Cardiac septum (tissue), 1 donor: ENCODE results near the gene TECPR2. TPM values are rescaled to one million over a fixed set of nuclear protein-coding genes. Genes with fewer than 3 reads are reported as not detected.
"Not testable (repeated sequence)": the region's sequence is repeated elsewhere in the genome, so short reads cannot be mapped to it uniquely, and the experiment has no call there.

Experiments used
- DNase-seq: peaks from one replicate; pipeline ENCODE4 v3.0.0-alpha.2; 2020; ENCODE audit warnings: low spot score
- intact Hi-C: fragments of 100-400 bp; cut with DNase I; formaldehyde crosslinking; loops from one replicate; pipeline ENCODE4 v1.14.0; 2022
- total RNA-seq: library from RNA; stranded (reverse); fragmentation: NEBNext Ultra II Directional; extraction: Animal tissue kit (Norgen Biotek cat#: 25700); gene quantifications from one replicate; pipeline ENCODE4 v1.2.1, GENCODE V29; 2021
- donor health status: DM: no; HTN: no; CAD: no.

Gene TECPR2
- total RNA-seq, 1 donor from 2014 or later, result 28.0 TPM

DNA sequence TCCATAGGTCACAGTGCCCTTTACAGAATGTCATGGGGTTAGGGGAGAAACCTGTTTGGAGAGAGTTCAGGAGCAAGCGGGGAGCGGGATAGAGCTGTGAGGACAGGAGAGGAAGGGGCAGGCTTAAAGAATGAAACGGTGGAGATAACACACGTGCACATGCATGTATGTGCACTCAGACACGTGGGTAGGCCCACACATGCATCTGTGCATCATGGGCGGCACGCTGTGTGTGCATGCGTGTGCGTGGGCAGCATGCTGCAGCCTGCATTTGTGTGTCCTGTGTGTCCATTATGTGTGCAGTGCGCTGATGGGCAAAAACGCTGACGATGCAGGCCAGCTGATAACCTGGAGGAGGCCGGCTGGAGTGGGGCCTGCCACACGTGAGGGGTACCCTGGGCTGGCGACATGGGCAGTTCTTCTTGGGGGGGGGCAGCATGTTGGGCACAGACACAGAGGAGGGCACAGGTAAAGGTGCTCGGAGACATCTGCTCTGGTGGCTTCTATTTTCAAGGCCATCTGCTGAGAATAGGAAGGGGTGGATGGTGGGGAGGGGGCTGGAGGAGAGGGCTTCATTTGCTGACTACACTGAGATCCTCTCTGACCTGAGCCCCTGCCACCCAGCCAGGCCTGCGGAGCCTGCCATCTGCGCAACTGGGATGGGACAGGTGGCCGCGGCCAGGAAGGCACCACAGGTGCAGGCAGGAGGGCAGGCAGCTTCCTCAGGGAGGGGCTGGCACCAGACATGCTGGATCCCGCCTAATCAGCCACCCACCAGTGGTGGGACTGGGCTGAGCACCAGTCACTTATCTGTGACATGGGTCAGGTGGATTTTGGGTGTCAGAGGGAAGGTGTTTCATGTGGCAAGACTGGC is 151.4 kb downstream of the TECPR2 start:
- intact Hi-C loops, result loop anchor here (10.0 kb wide), 1 partner anchor 279 kb away; no protein-coding TSS in a partner anchor
- no peak for DNase-seq

DNA sequence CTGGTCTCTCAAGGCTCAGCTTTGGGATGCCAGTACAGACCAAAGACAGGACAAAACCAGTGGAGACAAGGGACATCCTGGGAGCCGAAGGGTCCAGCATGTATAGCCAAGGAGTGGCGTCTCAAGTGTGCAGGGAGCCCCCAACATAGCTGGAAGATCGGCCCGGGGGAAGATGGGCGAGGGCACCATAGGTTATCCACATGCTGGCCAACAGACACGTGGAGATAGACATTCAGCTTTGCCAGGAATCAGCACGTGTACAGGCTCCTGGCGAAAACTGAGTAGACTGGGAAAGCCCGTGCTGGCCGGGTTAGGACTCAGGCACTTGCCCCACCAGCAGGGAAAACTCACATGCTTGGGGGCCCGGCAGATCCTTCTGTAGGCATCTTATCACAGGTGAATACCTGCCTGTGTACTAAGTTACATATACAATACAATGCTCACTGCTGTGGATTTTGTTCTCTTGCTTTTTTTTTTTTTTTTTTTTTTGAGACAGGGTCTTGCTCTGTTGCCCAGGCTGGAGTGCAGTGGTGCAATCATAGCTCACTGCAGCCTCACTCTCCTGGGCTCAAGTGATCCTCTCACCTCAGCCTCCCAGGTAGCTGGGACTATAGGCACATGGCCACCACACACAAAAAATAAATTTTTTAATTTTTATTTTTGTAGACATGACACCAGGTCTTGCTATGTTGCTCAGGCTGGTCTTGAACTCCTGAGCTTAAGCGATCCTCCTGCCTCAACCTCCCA is 152.4 kb downstream of the TECPR2 start:
- DNase-seq, result no peak
- intact Hi-C loops, result loop anchor here (10.0 kb wide), 1 partner anchor 280 kb away; no protein-coding TSS in a partner anchor

DNA sequence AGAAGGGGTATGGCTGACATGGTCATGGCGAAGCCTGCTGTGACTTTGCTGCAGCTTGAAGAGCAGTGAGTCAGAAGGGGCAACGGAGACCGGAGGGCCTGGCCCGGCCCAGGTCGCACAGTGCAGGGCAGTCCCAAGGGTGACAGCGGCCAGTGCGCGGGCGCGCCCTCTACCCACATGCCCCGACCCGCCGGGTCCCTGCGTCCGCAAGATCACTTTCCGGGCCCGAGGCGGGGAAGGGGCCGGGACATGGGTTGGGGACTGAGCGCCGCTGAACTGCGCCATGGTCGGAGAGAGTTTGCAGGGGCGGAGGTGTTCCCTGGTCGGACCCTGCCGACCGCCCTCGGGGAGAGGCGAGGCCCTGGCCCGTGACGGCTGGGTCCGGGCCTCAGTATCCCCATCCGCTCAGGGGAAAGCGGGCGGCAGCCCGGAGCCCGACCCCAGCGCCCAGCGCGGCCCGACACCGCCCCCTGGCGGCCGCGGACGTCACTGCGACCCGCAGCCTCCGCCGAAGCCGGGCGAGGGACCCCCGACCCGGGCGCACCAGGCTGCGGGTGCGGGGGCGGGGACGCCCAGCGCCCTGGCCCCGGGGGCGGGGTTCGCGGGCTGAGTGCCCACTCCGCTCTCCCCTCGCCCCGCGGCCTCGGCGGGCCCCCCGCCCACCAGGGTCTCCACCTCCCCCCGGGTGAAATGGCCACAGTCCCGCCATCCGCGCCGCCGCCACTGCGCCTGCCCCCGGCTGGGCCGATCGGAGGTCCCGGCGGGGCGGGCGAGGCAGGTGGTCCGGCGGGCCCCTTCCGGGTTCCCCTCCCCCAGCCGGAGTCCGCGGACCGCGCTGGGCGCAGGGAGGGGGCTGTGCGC is 154.0 kb downstream of the TECPR2 start:
- DNase-seq, result no peak
- intact Hi-C loops, result loop anchor here (1.0 to 10.0 kb wide), 2 partner anchors 78 to 282 kb away; no protein-coding TSS in a partner anchor

DNA sequence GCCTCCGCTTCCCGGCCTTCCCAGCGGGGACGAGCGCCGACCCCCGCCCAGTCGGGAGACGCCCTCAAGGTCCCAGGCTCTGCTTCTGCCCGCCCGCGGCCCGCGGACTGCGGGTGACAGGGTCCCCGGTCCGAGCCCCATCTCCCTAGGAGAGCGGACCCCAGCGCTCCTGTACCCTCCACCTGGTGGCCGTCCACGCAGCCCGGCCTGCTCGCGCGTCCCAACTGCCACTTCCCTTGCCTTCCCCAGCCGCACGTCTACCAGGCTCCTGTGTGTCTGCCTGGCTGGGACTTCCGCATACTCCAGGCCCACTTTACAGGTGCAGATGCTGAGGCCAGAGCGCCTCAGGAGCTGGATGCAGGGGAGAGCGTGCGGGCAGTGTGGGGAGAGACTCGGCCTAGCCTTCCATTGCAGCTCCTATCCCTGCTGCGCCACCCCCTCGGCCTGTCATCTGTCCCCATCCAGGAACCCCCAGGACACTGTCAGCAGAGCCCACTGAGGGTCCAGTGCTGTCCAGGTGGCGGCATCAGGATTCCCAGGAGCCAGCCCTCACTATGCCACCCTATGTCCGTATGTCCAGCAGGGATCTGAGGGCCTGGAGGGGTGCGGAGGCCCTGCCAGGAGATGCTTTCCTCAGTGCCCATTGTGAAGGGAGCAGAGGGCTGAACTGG is 154.8 kb downstream of the TECPR2 start:
- intact Hi-C loops, result loop anchor here (1.0 to 10.0 kb wide), 2 partner anchors 79 to 283 kb away; no protein-coding TSS in a partner anchor
- no peak for DNase-seq

GRCh38 chr14:102518063-102518648 is 155.4 kb downstream of the TECPR2 start:
- intact Hi-C loops, result loop anchor here (10.0 kb wide), 1 partner anchor 283 kb away; no protein-coding TSS in a partner anchor
- DNase-seq, result no peak

DNA sequence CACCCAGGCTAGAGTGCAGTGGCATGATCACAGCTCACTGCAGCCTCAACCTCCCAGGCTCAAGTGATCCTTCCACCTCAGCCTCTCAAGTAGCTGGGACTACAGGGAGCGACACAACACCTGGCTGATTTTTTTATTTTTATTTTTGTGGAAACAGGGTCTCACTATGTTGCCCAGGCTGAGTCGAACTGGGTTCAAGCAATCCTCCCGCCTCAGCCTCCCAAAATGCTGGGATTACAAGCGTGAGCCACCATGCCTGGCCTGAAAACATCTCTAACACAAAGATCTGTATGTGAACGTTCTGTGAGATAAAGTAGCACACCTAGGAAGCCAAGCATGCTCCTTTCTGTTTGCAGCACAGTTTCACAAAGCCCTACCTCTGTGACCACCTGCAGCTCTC is 157.0 kb downstream of the TECPR2 start:
- not testable (repeated sequence) for DNase-seq
- intact Hi-C loops, result loop anchor here (5.0 to 10.0 kb wide), 3 partner anchors 73 to 285 kb away; partner anchors contain the start of gene RCOR1

GRCh38 chr14:102523200-102523568 is 160.4 kb downstream of the TECPR2 start:
- intact Hi-C loops, result loop anchor here (5.0 to 10.0 kb wide), 2 partner anchors 69 to 172 kb away; partner anchors contain the start of gene RCOR1

GRCh38 chr14:102523569-102524450 is 161.1 kb downstream of the TECPR2 start:
- intact Hi-C loops, result loop anchor here (5.0 to 10.0 kb wide), 2 partner anchors 68 to 171 kb away; partner anchors contain the start of gene RCOR1
- no peak for DNase-seq

More at GRCh38 chr14:102523200-102523568, 160.4 kb downstream of the TECPR2 start:
- no peak for DNase-seq

GRCh38 chr14:102524451-102525218 is 161.9 kb downstream of the TECPR2 start:
- intact Hi-C loops, result loop anchor here (5.0 to 10.0 kb wide), 2 partner anchors 68 to 170 kb away; partner anchors contain the start of gene RCOR1
- peak; percentile 98 for DNase-seq

GRCh38 chr14:102525219-102525928 is 162.6 kb downstream of the TECPR2 start:
- intact Hi-C loops, result loop anchor here (10.0 kb wide), 1 partner anchor 169 kb away; no protein-coding TSS in a partner anchor
- no peak for DNase-seq

DNA sequence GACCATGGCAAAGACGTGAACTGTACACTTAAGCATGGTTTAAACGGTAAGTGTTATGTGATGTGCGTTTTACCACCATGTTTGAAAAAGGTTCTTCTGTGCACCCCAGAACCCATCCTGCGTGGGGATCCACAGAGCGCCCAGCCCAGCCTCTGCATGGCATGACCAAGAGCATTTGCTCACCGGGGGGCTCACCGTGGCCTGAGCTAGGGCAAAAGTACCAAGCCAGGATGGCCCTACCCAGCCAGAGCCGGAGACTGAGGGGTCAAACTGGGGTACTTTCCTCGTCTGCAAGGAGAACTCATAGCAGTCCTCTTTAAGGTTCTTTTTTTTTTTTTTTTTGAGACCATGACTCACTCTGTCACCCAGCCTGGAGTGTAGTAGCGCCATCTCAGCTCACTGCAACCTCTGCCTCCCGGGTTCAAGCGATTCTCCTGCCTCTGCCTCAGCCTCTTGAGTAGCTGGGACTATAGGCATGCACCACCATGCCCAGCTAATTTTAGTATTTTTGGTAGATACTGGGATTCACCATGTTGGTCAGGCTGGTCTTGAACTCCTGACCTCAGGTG is 163.3 kb downstream of the TECPR2 start:
- no peak for DNase-seq
- intact Hi-C loops, result loop anchor here (10.0 kb wide), 1 partner anchor 169 kb away; no protein-coding TSS in a partner anchor

- intact Hi-C loops, result loop anchor here (10.0 kb wide), 1 partner anchor 166 kb away; no protein-coding TSS in a partner anchor
- DNase-seq, result no peak
Measured at GRCh38 chr14:102528431-102529170, 165.9 kb downstream of the TECPR2 start.

GRCh38 chr14:102530828-102531478 is 168.2 kb downstream of the TECPR2 start:
- DNase-seq, result no peak
- intact Hi-C loops, result no loop called here

DNA sequence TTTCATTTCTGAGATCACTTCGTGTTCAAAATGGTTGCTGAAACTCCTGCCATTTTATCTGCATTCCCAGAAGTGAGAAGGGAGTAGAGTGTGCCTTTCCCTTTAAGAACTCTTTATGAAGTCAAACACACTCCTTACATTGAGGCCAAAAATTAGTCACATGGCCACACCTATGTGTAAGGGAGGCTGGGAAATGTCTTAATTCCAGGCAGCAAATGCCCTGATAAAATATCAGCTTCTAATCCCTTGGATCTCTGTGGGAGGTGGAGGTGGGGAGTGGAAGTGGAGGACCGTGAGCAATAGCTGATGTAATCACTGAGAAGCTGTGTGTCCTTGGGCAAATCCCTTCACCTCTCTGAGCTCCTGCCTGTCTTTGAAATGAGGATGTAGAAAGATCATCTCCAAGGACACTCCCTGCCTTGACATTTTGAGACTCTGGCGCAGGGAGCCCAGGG is 169.5 kb downstream of the TECPR2 start:
- DNase-seq, result no peak
- intact Hi-C loops, result no loop called here
